ENCODE measurements around the gene LHB. TPM values are rescaled to one million over a fixed set of nuclear protein-coding genes. Genes with fewer than 3 reads are reported as not detected.

Gene LHB
- total and polyA plus RNA-seq, 2 donors = 1.2 TPM; not detected in 1

GRCh38 chr19:48991011-48991609, 25.8 kb downstream of the LHB start:
- WGBS = 97% methylated on average over 22 of the region's 22 CpGs

GRCh38 chr19:48990400-48990799, 26.5 kb downstream of the LHB start:
- peaks cover 22 to 33% of the 10 kb centered on the region in 2 donors for H3K36me3 ChIP-seq (ENCODE audit: control insufficient read depth in 2 of 2, insufficient read depth in 2 of 2, low read length in 1 of 2)
- no peak for DNase-seq (ENCODE audit: low read depth in 6 of 9, low spot score in 9 of 9)
- H3K27me3 ChIP-seq (ENCODE audit: control insufficient read depth in 2 of 2, insufficient read depth in 1 of 2, low read length in 1 of 2) = no peaks in the 10 kb centered on the region
- peaks cover 20 to 28% of the 10 kb centered on the region in 2 donors for H3K4me1 ChIP-seq (ENCODE audit: control insufficient read depth in 2 of 2, insufficient read depth in 2 of 2, low read length in 2 of 2)
- H3K9me3 ChIP-seq (ENCODE audit: control insufficient read depth in 2 of 2, insufficient read depth in 1 of 2, low read length in 1 of 2) = no peaks in the 10 kb centered on the region
- 95% methylated on average over 4 of the region's 4 CpGs for WGBS
- no peak overlapping the region for H3K4me3 ChIP-seq (ENCODE audit: low read length in 2 of 2)
- no peak overlapping the region for H3K27ac ChIP-seq (ENCODE audit: low read depth in 1 of 2, low read length in 1 of 2)

More at GRCh38 chr19:48991011-48991609, 25.8 kb downstream of the LHB start:
- no peak for DNase-seq (ENCODE audit: low read depth in 6 of 9, low spot score in 9 of 9)
- H3K4me3 ChIP-seq (ENCODE audit: low read length in 2 of 2) = no peak overlapping the region
- peaks cover 20 to 28% of the 10 kb centered on the region in 2 donors for H3K4me1 ChIP-seq (ENCODE audit: control insufficient read depth in 2 of 2, insufficient read depth in 2 of 2, low read length in 2 of 2)
- no peaks in the 10 kb centered on the region for H3K9me3 ChIP-seq (ENCODE audit: control insufficient read depth in 2 of 2, insufficient read depth in 1 of 2, low read length in 1 of 2)
- no peak overlapping the region for H3K27ac ChIP-seq (ENCODE audit: low read depth in 1 of 2, low read length in 1 of 2)
- no peaks in the 10 kb centered on the region for H3K27me3 ChIP-seq (ENCODE audit: control insufficient read depth in 2 of 2, insufficient read depth in 1 of 2, low read length in 1 of 2)
- peaks cover 15 to 26% of the 10 kb centered on the region in 2 donors for H3K36me3 ChIP-seq (ENCODE audit: control insufficient read depth in 2 of 2, insufficient read depth in 2 of 2, low read length in 1 of 2)

GRCh38 chr19:48989701-48990291, 27.1 kb downstream of the LHB start:
- H3K4me1 ChIP-seq (ENCODE audit: control insufficient read depth in 2 of 2, insufficient read depth in 2 of 2, low read length in 2 of 2) = peaks cover 17 to 25% of the 10 kb centered on the region in 2 donors
- no peaks in the 10 kb centered on the region for H3K27me3 ChIP-seq (ENCODE audit: control insufficient read depth in 2 of 2, insufficient read depth in 1 of 2, low read length in 1 of 2)
- WGBS = 96% methylated on average over 17 of the region's 17 CpGs
- H3K36me3 ChIP-seq (ENCODE audit: control insufficient read depth in 2 of 2, insufficient read depth in 2 of 2, low read length in 1 of 2) = peaks cover 28 to 39% of the 10 kb centered on the region in 2 donors
- H3K27ac ChIP-seq (ENCODE audit: low read depth in 1 of 2, low read length in 1 of 2) = no peak overlapping the region
- DNase-seq (ENCODE audit: low read depth in 6 of 9, low spot score in 9 of 9) = no peak
- no peaks in the 10 kb centered on the region for H3K9me3 ChIP-seq (ENCODE audit: control insufficient read depth in 2 of 2, insufficient read depth in 1 of 2, low read length in 1 of 2)
- no peak overlapping the region for H3K4me3 ChIP-seq (ENCODE audit: low read length in 2 of 2)

- Histone ChIP-seq H3K27me3 (ENCODE audit: control insufficient read depth in 2 of 2, insufficient read depth in 1 of 2, low read length in 1 of 2) (no peaks in the 10 kb centered on the region), H3K4me3 (ENCODE audit: low read length in 2 of 2) (no peak overlapping the region), H3K27ac (ENCODE audit: low read depth in 1 of 2, low read length in 1 of 2) (no peak overlapping the region), H3K9me3 (ENCODE audit: control insufficient read depth in 2 of 2, insufficient read depth in 1 of 2, low read length in 1 of 2) (no peaks in the 10 kb centered on the region), H3K4me1 (ENCODE audit: control insufficient read depth in 2 of 2, insufficient read depth in 2 of 2, low read length in 2 of 2) (peaks cover 10 to 16% of the 10 kb centered on the region in 2 donors), H3K36me3 (ENCODE audit: control insufficient read depth in 2 of 2, insufficient read depth in 2 of 2, low read length in 1 of 2) (peaks cover 30 to 43% of the 10 kb centered on the region in 2 donors)
- no peak for DNase-seq (ENCODE audit: low read depth in 6 of 9, low spot score in 9 of 9)
- WGBS = 96% methylated on average over 9 of the region's 9 CpGs
Observed at GRCh38 chr19:48988860-48989259, 28.0 kb downstream of the LHB start.

GRCh38 chr19:48988286-48988685, 28.6 kb downstream of the LHB start:
- peaks cover 10 to 16% of the 10 kb centered on the region in 2 donors for H3K4me1 ChIP-seq (ENCODE audit: control insufficient read depth in 2 of 2, insufficient read depth in 2 of 2, low read length in 2 of 2)
- no peak overlapping the region for H3K4me3 ChIP-seq (ENCODE audit: low read length in 2 of 2)
- 92% methylated on average over 7 of the region's 7 CpGs for WGBS
- H3K36me3 ChIP-seq (ENCODE audit: control insufficient read depth in 2 of 2, insufficient read depth in 2 of 2, low read length in 1 of 2) = peaks cover 31 to 45% of the 10 kb centered on the region in 2 donors
- H3K27ac ChIP-seq (ENCODE audit: low read depth in 1 of 2, low read length in 1 of 2) = no peak overlapping the region
- no peaks in the 10 kb centered on the region for H3K9me3 ChIP-seq (ENCODE audit: control insufficient read depth in 2 of 2, insufficient read depth in 1 of 2, low read length in 1 of 2)
- no peak for DNase-seq (ENCODE audit: low read depth in 6 of 9, low spot score in 9 of 9)
- H3K27me3 ChIP-seq (ENCODE audit: control insufficient read depth in 2 of 2, insufficient read depth in 1 of 2, low read length in 1 of 2) = no peaks in the 10 kb centered on the region

GRCh38 chr19:48987323-48987722, 29.6 kb downstream of the LHB start:
- Histone ChIP-seq H3K9me3 (ENCODE audit: control insufficient read depth in 2 of 2, insufficient read depth in 1 of 2, low read length in 1 of 2) (no peaks in the 10 kb centered on the region), H3K4me1 (ENCODE audit: control insufficient read depth in 2 of 2, insufficient read depth in 2 of 2, low read length in 2 of 2) (peaks cover 8 to 13% of the 10 kb centered on the region in 2 donors), H3K27me3 (ENCODE audit: control insufficient read depth in 2 of 2, insufficient read depth in 1 of 2, low read length in 1 of 2) (no peaks in the 10 kb centered on the region), H3K36me3 (ENCODE audit: control insufficient read depth in 2 of 2, insufficient read depth in 2 of 2, low read length in 1 of 2) (peaks cover 40 to 51% of the 10 kb centered on the region in 2 donors), H3K27ac (ENCODE audit: low read depth in 1 of 2, low read length in 1 of 2) (no peak overlapping the region), H3K4me3 (ENCODE audit: low read length in 2 of 2) (no peak overlapping the region)
- DNase-seq (ENCODE audit: low read depth in 6 of 9, low spot score in 9 of 9) = no peak
- 97% methylated on average over 7 of the region's 7 CpGs for WGBS

GRCh38 chr19:48986211-48986610, 30.7 kb downstream of the LHB start:
- H3K4me3 ChIP-seq (ENCODE audit: low read length in 2 of 2) = no peak overlapping the region
- peaks cover 46 to 62% of the 10 kb centered on the region in 2 donors for H3K36me3 ChIP-seq (ENCODE audit: control insufficient read depth in 2 of 2, insufficient read depth in 2 of 2, low read length in 1 of 2)
- peaks cover 0 to 3% of the 10 kb centered on the region in 2 donors for H3K4me1 ChIP-seq (ENCODE audit: control insufficient read depth in 2 of 2, insufficient read depth in 2 of 2, low read length in 2 of 2)
- 98% methylated on average over 3 of the region's 3 CpGs for WGBS
- H3K27ac ChIP-seq (ENCODE audit: low read depth in 1 of 2, low read length in 1 of 2) = no peak overlapping the region
- no peak for DNase-seq (ENCODE audit: low read depth in 6 of 9, low spot score in 9 of 9)
- H3K27me3 ChIP-seq (ENCODE audit: control insufficient read depth in 2 of 2, insufficient read depth in 1 of 2, low read length in 1 of 2) = no peaks in the 10 kb centered on the region
- H3K9me3 ChIP-seq (ENCODE audit: control insufficient read depth in 2 of 2, insufficient read depth in 1 of 2, low read length in 1 of 2) = no peaks in the 10 kb centered on the region

GRCh38 chr19:48985711-48986110, 31.2 kb downstream of the LHB start:
- Histone ChIP-seq H3K9me3 (ENCODE audit: control insufficient read depth in 2 of 2, insufficient read depth in 1 of 2, low read length in 1 of 2) (no peaks in the 10 kb centered on the region), H3K27me3 (ENCODE audit: control insufficient read depth in 2 of 2, insufficient read depth in 1 of 2, low read length in 1 of 2) (no peaks in the 10 kb centered on the region), H3K36me3 (ENCODE audit: control insufficient read depth in 2 of 2, insufficient read depth in 2 of 2, low read length in 1 of 2) (peaks cover 46 to 58% of the 10 kb centered on the region in 2 donors), H3K4me1 (ENCODE audit: control insufficient read depth in 2 of 2, insufficient read depth in 2 of 2, low read length in 2 of 2) (no peaks in the 10 kb centered on the region), H3K27ac (ENCODE audit: low read depth in 1 of 2, low read length in 1 of 2) (no peak overlapping the region), H3K4me3 (ENCODE audit: low read length in 2 of 2) (no peak overlapping the region)
- 98% methylated on average over 13 of the region's 13 CpGs for WGBS
- no peak for DNase-seq (ENCODE audit: low read depth in 6 of 9, low spot score in 9 of 9)

GRCh38 chr19:48982280-48982679, 34.6 kb downstream of the LHB start:
- WGBS = 99% methylated on average over 9 of the region's 9 CpGs
- Histone ChIP-seq H3K4me3 (ENCODE audit: low read length in 2 of 2) (no peak overlapping the region), H3K4me1 (ENCODE audit: control insufficient read depth in 2 of 2, insufficient read depth in 2 of 2, low read length in 2 of 2) (no peaks in the 10 kb centered on the region), H3K27me3 (ENCODE audit: control insufficient read depth in 2 of 2, insufficient read depth in 1 of 2, low read length in 1 of 2) (no peaks in the 10 kb centered on the region), H3K27ac (ENCODE audit: low read depth in 1 of 2, low read length in 1 of 2) (no peak overlapping the region), H3K9me3 (ENCODE audit: control insufficient read depth in 2 of 2, insufficient read depth in 1 of 2, low read length in 1 of 2) (no peaks in the 10 kb centered on the region), H3K36me3 (ENCODE audit: control insufficient read depth in 2 of 2, insufficient read depth in 2 of 2, low read length in 1 of 2) (peaks cover 46 to 55% of the 10 kb centered on the region in 2 donors)
- DNase-seq (ENCODE audit: low read depth in 6 of 9, low spot score in 9 of 9) = no peak

Data from thymus (tissue), 11 donors.